GM23248 (cell line): ENCODE results near the gene KCTD5. TPM values are rescaled to one million over a fixed set of nuclear protein-coding genes. Genes with fewer than 3 reads are reported as not detected.

Source experiments
- DNase-seq: peaks from one replicate; pipeline ENCODE4 v3.0.0-alpha.2; 2015
- H2AFZ ChIP-seq: fragments of 200-600 bp; sonication (generic); 2 replicates; pipeline ENCODE4 v1.6.1; 2016; ENCODE audit warnings: antibody characterized with exemption
- H3F3A ChIP-seq: fragments of 200-600 bp; sonication (generic); 2 replicates; pipeline ENCODE4 v1.6.1; 2016; ENCODE audit warnings: mild to moderate bottlenecking, antibody characterized with exemption, mixed run types; ENCODE audit not compliant: insufficient read depth
- H3K27ac ChIP-seq: fragments of 200-600 bp; sonication (generic); 2 replicates; pipeline ENCODE4 v1.5.1; 2016; ENCODE audit warnings: mild to moderate bottlenecking
- H3K27me3 ChIP-seq: fragments of 200-600 bp; sonication (generic); replicated peaks from 2 replicates; pipeline ENCODE4 v1.6.1; 2016; ENCODE audit warnings: mild to moderate bottlenecking; ENCODE audit not compliant: insufficient read depth
- H3K36me3 ChIP-seq: fragments of 200-600 bp; sonication (generic); 2 replicates; pipeline ENCODE4 v1.6.1; 2016; ENCODE audit warnings: low read depth, mild to moderate bottlenecking
- H3K4me1 ChIP-seq: fragments of 200-600 bp; sonication (generic); 2 replicates; pipeline ENCODE4 v1.6.1; 2016; ENCODE audit warnings: mild to moderate bottlenecking; ENCODE audit not compliant: insufficient read depth
- H3K4me2 ChIP-seq: fragments of 200-600 bp; sonication (generic); one replicate; pipeline ENCODE4 v1.6.1; 2016; ENCODE audit warnings: mild to moderate bottlenecking; ENCODE audit not compliant: unreplicated experiment
- H3K4me3 ChIP-seq: fragments of 200-600 bp; sonication (generic); 2 replicates; pipeline ENCODE4 v1.5.1; 2016; ENCODE audit warnings: mild to moderate bottlenecking
- H3K79me2 ChIP-seq: fragments of 200-600 bp; sonication (generic); 2 replicates; pipeline ENCODE4 v1.6.1; 2016; ENCODE audit warnings: mild to moderate bottlenecking; ENCODE audit not compliant: insufficient read depth
- H3K9ac ChIP-seq: fragments of 200-600 bp; sonication (generic); 2 replicates; pipeline ENCODE4 v1.6.1; 2016; ENCODE audit warnings: mild to moderate bottlenecking
- H3K9me2 ChIP-seq: fragments of 200-600 bp; sonication (generic); 2 replicates; pipeline ENCODE4 v1.6.1; 2016; ENCODE audit warnings: mixed run types, mild to moderate bottlenecking, moderate library complexity; ENCODE audit not compliant: insufficient read depth
- H3K9me3 ChIP-seq: fragments of 200-600 bp; sonication (generic); one replicate; pipeline ENCODE4 v1.6.1; 2017; ENCODE audit warnings: low read depth
- H4K20me1 ChIP-seq: fragments of 200-600 bp; sonication (generic); 2 replicates; pipeline ENCODE4 v1.6.0; 2016; ENCODE audit not compliant: insufficient read depth
- EZH2 ChIP-seq: fragments of 200-600 bp; sonication (generic); IDR thresholded peaks from 2 replicates; pipeline ENCODE4 v1.6.1; 2018; ENCODE audit warnings: antibody characterized with exemption, mild to moderate bottlenecking; ENCODE audit not compliant: insufficient read depth, poor library complexity, severe bottlenecking
- EZH2phosphoT487 ChIP-seq: fragments of 200-600 bp; sonication (generic); IDR thresholded peaks from 2 replicates; pipeline ENCODE4 v1.6.1; 2018; ENCODE audit warnings: antibody characterized with exemption, moderate library complexity, mild to moderate bottlenecking, low read depth; ENCODE audit not compliant: insufficient read depth
- WGBS, 2 experiments: methylation state at CpG; one replicate each; pipeline ENCODE4 v1.1.6; 2015 to 2017; ENCODE audit warnings: low lambda C conversion rate in 2 of 2, low coverage in 1 of 2; ENCODE audit errors: missing lambda C conversion rate in 2 of 2; 5-methylcytosine and 5-hydroxymethylcytosine counted together
- in situ Hi-C: fragments of 300-500 bp; cut with MboI; formaldehyde crosslinking; loops from 2 replicates; pipeline ENCODE4 v1.15.0; 2020
- polyA plus RNA-seq: library from polyadenylated mRNA; unstranded; fragments of >200 nt; fragmentation: Nextera tagmentation; extraction: Ambion mirVana; gene quantifications from 2 replicates; pipeline ENCODE4 v1.2.1, GENCODE V29; 2016
- total RNA-seq: library from RNA; depleted of rRNA; stranded (reverse); fragments of >200 nt; shearing (Covaris generic); gene quantifications from 2 replicates; pipeline ENCODE4 v1.2.3, GENCODE V29; 2014

Gene KCTD5
- total and polyA plus RNA-seq, 2 experiments from 2014 or later = 33.2 to 38.3 TPM

GRCh38 chr16:2706085-2706484 is 23.8 kb downstream of the KCTD5 start:
- no peaks in the 10 kb centered on the region for H4K20me1 ChIP-seq
- H3K36me3 ChIP-seq = peaks cover 5% of the 10 kb centered on the region; the same call in 1 of the 2 replicates
- TF ChIP-seq EZH2phosphoT487 = no peak
- no peak for TF ChIP-seq EZH2
- H3K9me2 ChIP-seq = no peaks in the 10 kb centered on the region
- H3K9me3 ChIP-seq = no peaks in the 10 kb centered on the region
- H3K79me2 ChIP-seq = peaks cover under 1% of the 10 kb centered on the region; the same call in 1 of the 2 replicates
- 93 to 99% methylated on average over 15 to 17 of the region's 17 CpGs for WGBS, 2 experiments
- no peak overlapping the region for H3K4me2 ChIP-seq
- no peaks in the 10 kb centered on the region for H3K4me1 ChIP-seq
- H3K27ac ChIP-seq = no peak overlapping the region
- H3K27me3 ChIP-seq = no peaks in the 10 kb centered on the region
- H3F3A ChIP-seq = no peaks in the 10 kb centered on the region
- no peak overlapping the region for H3K9ac ChIP-seq
- no peak overlapping the region for H3K4me3 ChIP-seq
- no peak for DNase-seq
- in situ Hi-C loops = no loop called here
- no peak overlapping the region for H2AFZ ChIP-seq

- Histone ChIP-seq H3K27me3 (no peaks in the 10 kb centered on the region), H4K20me1 (no peaks in the 10 kb centered on the region), H3K9ac (no peak overlapping the region), H3K4me2 (no peak overlapping the region), H3K79me2 (no peaks in the 10 kb centered on the region), H3K9me3 (no peaks in the 10 kb centered on the region), H3K36me3 (peaks cover 5% of the 10 kb centered on the region; the same call in 1 of the 2 replicates), H3K9me2 (no peaks in the 10 kb centered on the region), H3F3A (no peaks in the 10 kb centered on the region), H3K27ac (no peak overlapping the region), H3K4me1 (no peaks in the 10 kb centered on the region), H3K4me3 (no peak overlapping the region), H2AFZ (no peak overlapping the region)
- TF ChIP-seq EZH2phosphoT487 = no peak
- no peak for TF ChIP-seq EZH2
- no peak for DNase-seq
- in situ Hi-C loops = no loop called here
- 95 to 96% methylated on average over 11 to 22 of the region's 22 CpGs for WGBS, 2 experiments
Observed at GRCh38 chr16:2706611-2707311, 24.4 kb downstream of the KCTD5 start.

DNA sequence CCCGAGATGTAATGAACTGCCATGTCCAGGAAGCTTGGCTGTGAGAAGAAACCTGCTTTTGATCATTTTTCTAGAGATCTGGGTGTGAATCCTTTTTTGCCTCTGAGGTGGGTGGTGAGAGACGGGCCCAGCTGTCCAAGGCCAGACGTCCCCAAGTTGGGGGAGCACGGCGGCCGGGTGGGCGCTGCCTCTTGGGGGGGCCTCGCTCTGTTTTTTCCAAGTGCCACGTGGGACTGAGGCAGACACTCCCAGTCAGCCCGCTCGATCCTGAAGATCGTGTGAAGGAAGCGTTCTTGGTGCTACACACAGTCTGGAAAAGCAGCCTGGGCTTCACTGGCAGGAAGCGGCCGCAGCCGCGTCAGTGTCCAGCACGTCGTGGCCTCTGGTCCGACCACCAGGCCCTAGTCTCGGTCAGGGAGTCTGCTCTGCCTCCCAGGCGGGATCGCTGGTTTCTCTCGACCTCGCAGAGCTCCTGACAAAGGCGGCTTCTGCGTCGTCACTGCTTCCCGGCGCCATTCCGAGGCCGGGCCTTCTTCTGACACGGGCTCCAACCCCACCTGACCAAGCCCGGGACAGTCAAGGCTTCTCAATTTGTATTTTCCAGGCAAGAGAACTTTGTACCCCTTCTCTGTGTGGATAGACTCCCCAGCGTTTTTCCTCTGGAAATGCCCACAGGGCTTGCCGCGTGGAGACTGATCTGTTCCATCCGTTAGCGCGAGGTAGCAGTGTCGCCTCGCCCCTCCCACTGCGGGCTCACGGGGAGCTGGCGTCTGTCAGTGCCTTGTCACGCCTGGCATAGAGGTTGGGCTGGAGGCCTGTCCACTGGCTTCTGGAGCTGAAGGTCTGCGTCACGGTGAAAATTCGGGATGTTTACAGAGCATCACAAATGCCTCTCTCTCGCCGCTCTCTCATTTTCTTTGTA is 25.3 kb downstream of the KCTD5 start:
- H3K36me3 ChIP-seq = peaks cover 5% of the 10 kb centered on the region; the same call in 1 of the 2 replicates
- no peaks in the 10 kb centered on the region for H3K4me1 ChIP-seq
- in situ Hi-C loops = no loop called here
- no peaks in the 10 kb centered on the region for H3K9me3 ChIP-seq
- H3K4me3 ChIP-seq = no peak overlapping the region
- no peaks in the 10 kb centered on the region for H3K79me2 ChIP-seq
- DNase-seq = no peak
- H2AFZ ChIP-seq = no peak overlapping the region
- H3K27ac ChIP-seq = no peak overlapping the region
- no peaks in the 10 kb centered on the region for H4K20me1 ChIP-seq
- TF ChIP-seq EZH2 (no peak), EZH2phosphoT487 (no peak)
- no peak overlapping the region for H3K4me2 ChIP-seq
- H3K9ac ChIP-seq = no peak overlapping the region
- H3F3A ChIP-seq = no peaks in the 10 kb centered on the region
- 96 to 97% methylated on average over 42 to 51 of the region's 51 CpGs for WGBS, 2 experiments
- H3K27me3 ChIP-seq = no peaks in the 10 kb centered on the region
- no peaks in the 10 kb centered on the region for H3K9me2 ChIP-seq

GRCh38 chr16:2708290-2708639 is 25.9 kb downstream of the KCTD5 start:
- no peaks in the 10 kb centered on the region for H3K27me3 ChIP-seq
- H3K4me2 ChIP-seq = no peak overlapping the region
- H3K4me1 ChIP-seq = no peaks in the 10 kb centered on the region
- H4K20me1 ChIP-seq = no peaks in the 10 kb centered on the region
- no peak overlapping the region for H3K27ac ChIP-seq
- in situ Hi-C loops = no loop called here
- H3K4me3 ChIP-seq = no peak overlapping the region
- H3K9ac ChIP-seq = no peak overlapping the region
- no peaks in the 10 kb centered on the region for H3K9me2 ChIP-seq
- no peak for TF ChIP-seq EZH2phosphoT487
- TF ChIP-seq EZH2 = no peak
- DNase-seq = no peak
- H3K79me2 ChIP-seq = no peaks in the 10 kb centered on the region
- H3F3A ChIP-seq = no peaks in the 10 kb centered on the region
- 91 to 92% methylated on average over 13 to 14 of the region's 14 CpGs for WGBS, 2 experiments
- peaks cover 5% of the 10 kb centered on the region; the same call in 1 of the 2 replicates for H3K36me3 ChIP-seq
- no peaks in the 10 kb centered on the region for H3K9me3 ChIP-seq
- no peak overlapping the region for H2AFZ ChIP-seq
